ENCODE results near the gene SLC6A6. TPM values are rescaled to one million over a fixed set of nuclear protein-coding genes. Genes with fewer than 3 reads are reported as not detected.

SLC6A6 gene
- total RNA-seq, 4 donors from 2014 or later, result 14.4 to 35.7 (median 17.0) TPM

DNA sequence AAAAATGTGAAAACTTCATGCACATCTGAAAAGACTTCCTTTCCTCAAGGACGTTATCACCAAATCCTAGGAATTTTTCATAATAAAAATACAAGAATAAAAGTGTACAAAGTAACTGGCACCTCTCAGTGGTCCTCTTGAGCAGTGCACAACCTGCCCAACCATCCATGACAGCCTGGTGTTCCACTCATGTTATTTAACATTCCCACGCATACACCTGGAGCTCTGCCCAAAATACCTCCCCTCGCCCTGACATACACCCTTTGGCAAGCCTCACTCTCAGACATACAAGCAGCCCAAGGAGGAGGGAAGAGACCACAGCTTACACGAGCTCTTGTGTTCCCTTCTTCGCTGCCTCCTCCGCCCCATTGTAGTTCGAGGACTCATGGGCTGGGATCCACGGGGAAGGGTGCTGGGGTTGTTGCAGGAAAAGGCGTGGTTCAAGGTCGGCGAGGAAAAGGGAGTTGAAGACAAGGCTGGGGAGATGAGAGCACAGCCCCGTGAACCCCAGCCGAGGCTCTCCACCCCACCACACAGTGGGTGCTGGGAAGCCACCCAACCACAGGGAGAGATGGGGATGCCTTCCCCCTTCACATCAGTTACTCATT is 114.4 kb downstream of the SLC6A6 start:
- Histone ChIP-seq H3K4me3 (no peak overlapping the region), H3K27me3 (no peaks in the 10 kb centered on the region), H3K36me3 (no peaks in the 10 kb centered on the region), H3K27ac (no peak overlapping the region), H3K9me3 (no peaks in the 10 kb centered on the region), H3K4me1 (no peaks in the 10 kb centered on the region)
- DNase-seq, result no peak
- TF ChIP-seq POLR2A (IDR thresholded peaks at IDR 0.05), result no peak
- TF ChIP-seq, protein P1, sequence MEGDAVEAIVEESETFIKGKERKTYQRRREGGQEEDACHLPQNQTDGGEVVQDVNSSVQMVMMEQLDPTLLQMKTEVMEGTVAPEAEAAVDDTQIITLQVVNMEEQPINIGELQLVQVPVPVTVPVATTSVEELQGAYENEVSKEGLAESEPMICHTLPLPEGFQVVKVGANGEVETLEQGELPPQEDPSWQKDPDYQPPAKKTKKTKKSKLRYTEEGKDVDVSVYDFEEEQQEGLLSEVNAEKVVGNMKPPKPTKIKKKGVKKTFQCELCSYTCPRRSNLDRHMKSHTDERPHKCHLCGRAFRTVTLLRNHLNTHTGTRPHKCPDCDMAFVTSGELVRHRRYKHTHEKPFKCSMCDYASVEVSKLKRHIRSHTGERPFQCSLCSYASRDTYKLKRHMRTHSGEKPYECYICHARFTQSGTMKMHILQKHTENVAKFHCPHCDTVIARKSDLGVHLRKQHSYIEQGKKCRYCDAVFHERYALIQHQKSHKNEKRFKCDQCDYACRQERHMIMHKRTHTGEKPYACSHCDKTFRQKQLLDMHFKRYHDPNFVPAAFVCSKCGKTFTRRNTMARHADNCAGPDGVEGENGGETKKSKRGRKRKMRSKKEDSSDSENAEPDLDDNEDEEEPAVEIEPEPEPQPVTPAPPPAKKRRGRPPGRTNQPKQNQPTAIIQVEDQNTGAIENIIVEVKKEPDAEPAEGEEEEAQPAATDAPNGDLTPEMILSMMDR (IDR thresholded peaks at IDR 0.05), result no peak
- WGBS, 2 donors, result 74 to 75% methylated on average over 11 to 13 of the region's 13 CpGs
- intact Hi-C loops (cut with DNase I), result no loop called here

DNA sequence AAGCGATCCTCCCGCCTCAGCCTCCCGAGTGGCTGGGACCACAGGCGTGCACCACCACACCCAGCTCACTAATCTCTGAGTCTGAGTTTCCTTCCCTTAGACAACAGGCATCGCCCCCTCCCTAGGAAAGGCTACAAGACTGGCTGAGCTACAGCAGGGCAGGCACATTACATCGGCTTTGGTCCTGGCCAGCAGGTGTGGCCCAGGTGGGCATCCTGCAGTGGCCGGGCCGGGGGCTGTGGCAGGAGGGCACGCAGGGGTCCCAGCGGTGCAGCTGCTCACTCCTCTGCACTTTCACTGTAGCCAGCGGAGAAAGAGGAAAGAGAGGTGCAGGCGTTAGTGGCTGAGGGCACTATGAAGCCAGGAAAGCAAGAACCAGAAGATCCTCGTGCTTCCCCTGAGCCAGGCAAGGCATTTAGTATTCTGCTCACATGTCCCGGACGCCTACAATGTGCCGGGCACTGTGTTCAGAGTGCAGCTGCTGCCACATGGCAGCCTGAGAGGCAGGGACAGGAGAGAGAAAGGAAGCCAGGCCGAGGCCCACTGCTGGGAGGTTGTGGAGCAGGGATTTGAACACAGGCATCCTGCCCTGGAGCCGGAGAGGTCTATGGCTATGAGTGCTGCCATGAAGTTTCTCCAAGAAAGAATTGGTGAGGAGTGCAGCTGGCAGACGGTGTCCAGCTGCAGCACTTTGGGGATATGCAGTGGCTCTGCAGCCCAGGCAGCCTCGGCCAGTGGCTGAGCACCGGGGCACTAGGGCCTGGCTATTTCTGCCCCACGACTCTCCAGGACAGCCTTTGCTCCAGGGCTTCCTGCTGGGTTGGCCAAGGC is 115.4 kb downstream of the SLC6A6 start:
- DNase-seq, result no peak
- TF ChIP-seq POLR2A (IDR thresholded peaks at IDR 0.05), result no peak
- TF ChIP-seq, protein P1 (IDR thresholded peaks at IDR 0.05), result no peak
- 68 to 72% methylated on average over 8 to 12 of the region's 22 CpGs for WGBS, 2 donors

DNA sequence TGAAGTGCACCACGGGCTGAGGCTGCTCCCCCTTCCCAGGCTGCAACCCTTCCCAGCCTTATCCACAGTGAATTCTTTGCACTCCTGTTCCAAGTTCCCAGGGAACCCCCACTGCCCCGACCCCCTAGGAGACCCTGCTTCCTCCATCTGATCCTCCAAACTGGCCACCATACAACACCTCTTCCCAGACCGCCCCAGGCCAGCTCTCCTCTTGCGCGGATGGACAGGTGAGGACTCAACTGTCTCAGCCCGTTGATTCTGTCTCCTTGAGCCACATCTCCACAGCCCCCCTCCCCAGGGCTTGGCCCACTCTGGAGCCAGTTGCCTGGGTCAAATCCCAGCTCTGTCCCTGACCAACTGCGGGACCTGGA is 116.0 kb downstream of the SLC6A6 start:
- H3K4me1 ChIP-seq, result no peaks in the 10 kb centered on the region
- no peak overlapping the region for H3K27ac ChIP-seq
- H3K36me3 ChIP-seq, result no peaks in the 10 kb centered on the region
- intact Hi-C loops (cut with DNase I), result no loop called here
- H3K4me3 ChIP-seq, result no peak overlapping the region
- H3K9me3 ChIP-seq, result no peaks in the 10 kb centered on the region
- H3K27me3 ChIP-seq, result no peaks in the 10 kb centered on the region
- DNase-seq, result no peak
- TF ChIP-seq, protein P1 (IDR thresholded peaks at IDR 0.05), result no peak
- no peak for TF ChIP-seq POLR2A (IDR thresholded peaks at IDR 0.05)
- 61 to 70% methylated on average over 3 to 6 of the region's 7 CpGs for WGBS, 2 donors

More for the DNA sequence above, 115.4 kb downstream of the SLC6A6 start:
- no peaks in the 10 kb centered on the region for H3K4me1 ChIP-seq
- intact Hi-C loops (cut with DNase I), result no loop called here
- no peaks in the 10 kb centered on the region for H3K36me3 ChIP-seq
- H3K9me3 ChIP-seq, result no peaks in the 10 kb centered on the region
- H3K27me3 ChIP-seq, result no peaks in the 10 kb centered on the region
- H3K27ac ChIP-seq, result no peak overlapping the region
- H3K4me3 ChIP-seq, result no peak overlapping the region

DNA sequence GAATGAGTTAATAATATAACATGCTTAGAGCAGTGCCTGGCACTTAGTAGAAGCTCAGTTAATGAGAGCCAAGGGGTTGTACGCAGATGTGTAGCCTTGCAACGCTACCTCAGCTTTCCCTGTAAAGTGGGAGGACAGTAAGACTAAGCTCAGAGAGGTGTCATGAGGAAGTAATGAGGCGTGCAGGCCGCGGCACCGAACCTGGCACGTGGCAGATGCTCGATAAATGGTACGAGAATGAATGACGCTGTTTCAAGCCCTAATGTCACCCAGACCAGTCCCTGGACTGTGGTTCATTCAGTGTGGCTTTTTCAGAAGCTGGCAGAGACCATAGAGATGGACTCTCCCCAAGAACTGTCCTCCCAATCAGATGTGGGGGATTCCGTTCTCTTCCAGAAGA is 116.5 kb downstream of the SLC6A6 start:
- Histone ChIP-seq H3K4me1 (no peaks in the 10 kb centered on the region), H3K9me3 (no peaks in the 10 kb centered on the region), H3K27ac (no peak overlapping the region), H3K27me3 (no peaks in the 10 kb centered on the region), H3K4me3 (no peak overlapping the region), H3K36me3 (no peaks in the 10 kb centered on the region)
- intact Hi-C loops (cut with DNase I), result no loop called here
- DNase-seq, result no peak
- no peak for TF ChIP-seq POLR2A (IDR thresholded peaks at IDR 0.05)
- WGBS, 2 donors, result 86 to 87% methylated on average over 10 to 11 of the region's 11 CpGs

DNA sequence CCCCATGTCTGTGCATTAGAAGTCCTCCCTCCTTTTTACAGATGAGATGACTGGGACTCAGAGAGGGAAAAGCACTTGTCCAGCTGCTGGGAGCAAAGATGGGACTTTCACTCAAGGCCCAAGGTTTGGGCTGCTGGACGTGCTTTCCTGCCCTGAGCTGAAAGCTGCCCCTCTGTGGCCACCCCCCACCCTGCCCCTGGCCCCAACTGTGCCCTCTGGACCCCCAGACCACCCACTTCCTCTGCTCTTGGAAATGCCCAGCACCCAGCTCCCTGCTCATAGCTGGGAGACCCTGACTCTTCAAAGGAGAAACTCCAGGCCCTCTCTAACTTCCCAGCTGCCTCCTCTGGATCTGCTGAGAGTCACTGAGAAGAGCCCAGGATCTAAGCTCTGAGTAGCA is 117.0 kb downstream of the SLC6A6 start:
- H3K9me3 ChIP-seq, result no peaks in the 10 kb centered on the region
- peaks cover 0 to 3% (median 0%) of the 10 kb centered on the region in 3 donors for H3K4me1 ChIP-seq
- WGBS, 2 donors, result 80% methylated on average over 1 of the region's 1 CpG; no CpG with 5 or more reads in 1 of the 2 donors
- no peak for DNase-seq
- no peak overlapping the region for H3K4me3 ChIP-seq
- TF ChIP-seq, protein P1 (IDR thresholded peaks at IDR 0.05), result no peak
- TF ChIP-seq POLR2A (IDR thresholded peaks at IDR 0.05), result no peak
- no peak overlapping the region for H3K27ac ChIP-seq
- no peaks in the 10 kb centered on the region for H3K27me3 ChIP-seq
- H3K36me3 ChIP-seq, result no peaks in the 10 kb centered on the region
- intact Hi-C loops (cut with DNase I), result no loop called here

All from esophagus squamous epithelium (tissue), 5 donors.